GM21390 (cell line): Measurements from ENCODE around the gene NCMAP.
"Not testable (repeated sequence)": the region's sequence is repeated elsewhere in the genome, so short reads cannot be mapped to it uniquely, and the experiment has no call there.

Source experiments
- ATAC-seq: cut with Tn5 transposase; IDR thresholded peaks from one replicate; pipeline ENCODE4 v1.9.1; 2021; ENCODE audit not compliant: unreplicated experiment

Gene NCMAP

GRCh38 chr1:24541711-24542346 is 14.1 kb upstream of the NCMAP start:
- ATAC-seq: no peak

- no peak for ATAC-seq
These were observed 11.6 kb upstream of the NCMAP start for GRCh38 chr1:24544239-24544638.

GRCh38 chr1:24545662-24546061 is 10.2 kb upstream of the NCMAP start:
- no peak for ATAC-seq

DNA sequence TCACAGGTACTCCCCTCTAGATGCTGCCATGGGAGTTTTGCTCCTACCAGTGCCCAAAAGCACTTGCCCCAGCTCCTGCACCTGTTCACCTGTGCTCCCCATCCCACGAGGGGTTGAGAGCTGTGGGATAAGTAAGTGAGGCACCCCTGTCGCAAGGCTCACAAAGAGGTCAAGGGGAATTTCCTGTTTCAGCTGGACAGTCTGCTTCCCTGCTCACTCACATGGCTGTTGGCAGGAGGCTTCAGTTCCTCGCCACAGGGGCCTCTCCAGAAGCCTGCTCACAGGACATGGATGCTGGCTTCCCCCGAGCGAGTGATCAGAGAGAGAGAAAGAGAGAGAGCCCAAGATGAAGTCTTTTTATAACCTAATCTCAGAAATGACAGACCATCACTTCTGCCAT is 8.7 kb upstream of the NCMAP start:
- ATAC-seq: no peak

DNA sequence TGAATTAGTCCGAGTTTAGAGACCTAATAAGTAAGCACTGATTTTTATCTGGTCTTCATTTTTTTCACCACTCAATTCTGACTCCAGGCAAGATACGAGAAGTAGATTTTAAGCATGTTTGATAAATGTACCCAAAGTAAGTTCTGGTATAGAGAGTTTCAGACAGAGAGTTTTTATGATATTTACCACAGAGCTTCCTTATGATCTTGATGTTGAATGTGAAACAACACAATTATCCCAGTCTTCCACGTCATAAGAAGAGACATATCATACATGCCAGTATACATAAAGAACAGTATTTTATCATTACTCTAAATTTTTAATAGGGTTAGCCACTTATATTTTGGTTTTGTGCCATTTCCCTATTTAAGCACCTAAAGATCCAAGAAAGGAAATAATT is 7.8 kb upstream of the NCMAP start:
- no peak for ATAC-seq

DNA sequence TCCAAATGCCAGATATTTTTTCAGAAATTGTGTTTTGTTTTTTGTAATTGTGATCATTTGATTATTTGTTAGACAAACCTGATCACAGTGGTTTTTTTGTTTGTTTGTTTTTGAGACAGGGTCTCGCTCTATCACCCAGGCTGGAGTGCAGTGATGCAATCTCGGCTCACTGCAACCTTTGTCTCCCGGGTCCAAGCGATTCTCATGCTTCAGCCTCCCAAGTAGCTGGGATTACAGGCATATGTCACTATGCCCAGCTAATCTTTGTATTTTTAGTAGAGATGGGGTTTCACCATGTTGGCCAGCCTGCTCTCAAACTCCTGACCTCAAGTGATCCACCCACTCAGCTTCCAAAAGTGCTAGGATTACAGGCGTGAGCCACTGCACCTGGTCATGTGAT is 6.7 kb upstream of the NCMAP start:
- not testable (repeated sequence) for ATAC-seq

GRCh38 chr1:24551290-24551959 is 4.5 kb upstream of the NCMAP start:
- no peak for ATAC-seq

DNA sequence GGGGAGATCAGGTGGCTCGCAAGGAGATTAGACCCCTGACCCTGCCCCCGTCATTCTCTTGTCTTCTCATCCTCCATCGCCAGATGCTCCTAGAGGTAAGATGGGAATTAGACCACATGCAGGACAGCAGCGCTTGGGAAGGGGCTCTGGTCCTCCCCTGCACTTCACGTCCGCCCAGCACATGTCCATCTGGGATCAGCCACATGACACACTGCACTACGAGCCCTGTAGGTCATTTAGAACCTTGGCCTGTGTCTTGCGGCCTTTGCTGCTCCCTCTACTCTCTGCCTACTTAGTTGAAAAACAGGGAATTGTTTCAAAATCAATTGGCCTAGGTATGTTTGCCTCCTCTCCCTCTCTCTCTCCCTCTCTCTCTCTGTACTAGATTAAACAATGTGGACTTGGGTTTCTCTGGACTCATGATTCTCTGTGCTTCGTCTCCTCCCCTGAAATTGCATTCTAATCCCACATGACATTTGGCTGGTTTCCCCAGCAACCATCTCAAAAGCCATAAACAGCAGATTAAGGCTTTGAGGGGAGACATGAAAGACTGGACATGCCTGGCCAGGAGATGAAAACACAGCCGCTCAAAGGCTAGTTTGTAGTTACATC is 3.8 kb upstream of the NCMAP start:
- no peak for ATAC-seq

DNA sequence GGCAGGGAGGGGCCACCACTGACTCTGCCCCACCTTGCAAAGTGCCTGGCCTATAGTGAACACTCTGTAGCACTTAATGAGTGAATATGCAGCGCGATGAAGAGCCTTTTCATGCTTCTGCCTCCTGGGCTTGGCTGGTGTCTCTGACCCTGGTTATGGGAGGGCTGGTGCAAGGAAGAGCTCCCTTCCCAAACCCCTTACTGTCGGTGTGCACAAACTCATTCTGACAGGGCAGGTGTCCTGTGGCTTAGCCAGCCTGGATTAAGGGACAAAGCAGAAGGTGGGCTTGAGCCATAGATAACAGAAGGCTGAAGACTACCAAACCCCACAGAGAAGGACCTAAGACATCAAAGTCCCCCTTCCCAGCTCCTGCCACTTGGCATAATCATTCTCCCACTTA is 2.0 kb upstream of the NCMAP start:
- no peak for ATAC-seq

- ATAC-seq: no peak
These were observed 1.2 kb upstream of the NCMAP start for GRCh38 chr1:24554714-24555113.

DNA sequence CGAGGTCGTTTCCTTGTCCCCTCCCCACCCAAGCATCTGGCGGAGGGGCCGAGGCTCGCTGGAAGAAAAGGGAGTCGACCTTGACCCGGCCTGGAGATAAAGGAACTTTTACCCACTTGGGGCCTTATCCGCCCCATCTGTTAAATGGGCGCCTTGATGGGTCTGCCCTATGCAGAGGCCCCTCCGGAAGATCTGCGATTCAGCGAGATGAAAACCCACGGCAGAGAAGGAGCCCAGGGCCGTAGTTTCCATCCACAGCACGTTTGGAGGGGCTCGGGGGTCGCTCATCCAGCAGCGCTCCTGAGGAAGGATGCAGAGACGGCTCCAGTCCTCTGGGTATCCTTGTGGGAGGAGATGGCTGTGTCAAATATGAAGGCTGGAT is 518 bp downstream of the NCMAP start:
- ATAC-seq: no peak

GRCh38 chr1:24557220-24557619 is 1.3 kb downstream of the NCMAP start:
- ATAC-seq: no peak

GRCh38 chr1:24557711-24558131 is 1.8 kb downstream of the NCMAP start:
- no peak for ATAC-seq

DNA sequence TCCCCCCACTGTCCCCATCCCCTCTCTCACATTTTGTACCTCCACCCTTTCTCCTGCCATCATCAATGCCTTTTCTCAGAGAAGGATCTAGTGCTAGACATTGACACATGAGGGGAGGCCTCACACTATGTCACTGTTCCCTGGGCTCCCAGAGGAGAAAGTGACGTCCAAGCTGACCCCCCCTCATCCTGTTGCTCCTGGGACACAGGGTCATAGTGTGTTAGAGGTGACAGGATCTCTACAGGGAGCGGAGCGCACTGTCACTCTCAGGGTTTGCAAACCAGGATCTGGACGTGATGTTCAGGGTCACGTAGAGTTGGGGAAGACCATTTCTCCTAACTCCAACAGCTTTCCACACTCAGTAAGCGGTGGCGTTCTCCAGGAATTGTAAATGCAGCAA is 2.6 kb downstream of the NCMAP start:
- ATAC-seq: no peak

GRCh38 chr1:24558902-24559791 is 3.3 kb downstream of the NCMAP start:
- ATAC-seq: no peak

DNA sequence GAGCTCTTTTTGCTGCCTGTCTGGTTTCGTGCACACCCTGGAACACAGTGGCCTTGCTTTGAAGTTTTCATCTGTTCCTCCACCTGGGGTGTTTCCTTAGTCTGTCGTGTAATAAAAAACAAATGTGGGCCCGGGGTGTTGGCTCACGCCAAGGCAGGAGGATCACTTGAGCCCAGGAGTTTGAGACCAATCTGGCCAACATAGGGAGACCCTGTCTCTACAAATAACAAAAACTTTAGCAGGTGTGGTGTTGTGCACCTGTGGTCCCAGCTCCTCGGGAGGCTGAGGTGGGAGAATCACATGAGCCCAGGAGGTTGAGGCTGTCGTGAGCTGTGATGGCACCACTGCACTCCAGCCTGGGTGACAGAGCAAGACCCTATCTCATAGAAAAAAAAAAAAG is 4.5 kb downstream of the NCMAP start:
- ATAC-seq: no peak

GRCh38 chr1:24562625-24563024 is 6.7 kb downstream of the NCMAP start:
- no peak for ATAC-seq

DNA sequence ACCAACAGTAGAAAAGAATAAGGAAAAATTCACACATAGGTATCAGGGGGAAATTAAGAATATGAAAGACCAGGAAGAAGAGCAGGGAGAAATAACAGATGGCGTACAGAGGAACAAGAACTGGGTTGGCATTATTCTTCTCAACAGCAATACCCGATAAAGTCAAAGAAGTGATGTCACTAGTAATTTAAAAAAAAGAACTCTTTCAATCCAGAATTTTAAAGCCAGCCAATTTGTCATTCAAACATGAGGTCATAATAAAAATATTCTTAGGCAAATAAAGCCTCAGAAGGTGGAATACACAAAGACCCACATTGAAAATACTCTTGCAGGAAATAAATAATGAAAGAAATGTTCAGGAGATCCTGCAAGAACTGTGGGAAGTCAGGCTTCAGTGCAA is 8.8 kb downstream of the NCMAP start:
- ATAC-seq: no peak

GRCh38 chr1:24566236-24566867 is 10.5 kb downstream of the NCMAP start:
- no peak for ATAC-seq

- no peak for ATAC-seq
These were observed 12.0 kb downstream of the NCMAP start for GRCh38 chr1:24567792-24568388.

GRCh38 chr1:24568475-24568874 is 12.6 kb downstream of the NCMAP start:
- no peak for ATAC-seq
